ENCODE results near the gene EFNB3. TPM values are rescaled to one million over a fixed set of nuclear protein-coding genes. Genes with fewer than 3 reads are reported as not detected.

EFNB3 gene
- total RNA-seq, 3 donors from 2014 or later, result 0.31 to 1.3 (median 0.35) TPM

DNA sequence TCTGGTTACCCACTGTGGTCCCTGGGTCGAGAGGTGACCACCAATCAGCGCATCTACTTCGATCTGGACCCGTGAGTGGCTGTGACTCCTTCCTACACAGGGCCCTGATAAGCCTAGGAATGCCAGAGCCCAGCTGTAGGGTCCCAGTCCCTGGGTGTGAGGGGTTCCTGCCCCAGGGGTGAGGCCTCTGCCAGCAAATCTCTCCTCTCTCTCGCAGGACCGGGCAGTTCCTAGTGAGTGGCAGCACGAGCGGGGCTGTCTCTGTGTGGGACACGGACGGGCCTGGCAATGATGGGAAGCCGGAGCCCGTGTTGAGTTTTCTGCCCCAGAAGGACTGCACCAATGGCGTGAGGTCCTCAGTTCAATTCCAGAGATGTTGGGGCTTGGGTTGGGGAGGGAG, 2.2 kb upstream of the EFNB3 start:
- intact Hi-C loops (cut with DNase I, micrococcal nuclease), result no loop called here
- DNase-seq (no peak), ATAC-seq (no peak)
- TF ChIP-seq, protein P1, sequence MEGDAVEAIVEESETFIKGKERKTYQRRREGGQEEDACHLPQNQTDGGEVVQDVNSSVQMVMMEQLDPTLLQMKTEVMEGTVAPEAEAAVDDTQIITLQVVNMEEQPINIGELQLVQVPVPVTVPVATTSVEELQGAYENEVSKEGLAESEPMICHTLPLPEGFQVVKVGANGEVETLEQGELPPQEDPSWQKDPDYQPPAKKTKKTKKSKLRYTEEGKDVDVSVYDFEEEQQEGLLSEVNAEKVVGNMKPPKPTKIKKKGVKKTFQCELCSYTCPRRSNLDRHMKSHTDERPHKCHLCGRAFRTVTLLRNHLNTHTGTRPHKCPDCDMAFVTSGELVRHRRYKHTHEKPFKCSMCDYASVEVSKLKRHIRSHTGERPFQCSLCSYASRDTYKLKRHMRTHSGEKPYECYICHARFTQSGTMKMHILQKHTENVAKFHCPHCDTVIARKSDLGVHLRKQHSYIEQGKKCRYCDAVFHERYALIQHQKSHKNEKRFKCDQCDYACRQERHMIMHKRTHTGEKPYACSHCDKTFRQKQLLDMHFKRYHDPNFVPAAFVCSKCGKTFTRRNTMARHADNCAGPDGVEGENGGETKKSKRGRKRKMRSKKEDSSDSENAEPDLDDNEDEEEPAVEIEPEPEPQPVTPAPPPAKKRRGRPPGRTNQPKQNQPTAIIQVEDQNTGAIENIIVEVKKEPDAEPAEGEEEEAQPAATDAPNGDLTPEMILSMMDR (IDR thresholded peaks at IDR 0.05), result no peak
- Histone ChIP-seq H3K9me3 (no peaks in the 10 kb centered on the region), H3K4me3 (no peak overlapping the region), H3K36me3 (ENCODE audit: low read depth) (no peaks in the 10 kb centered on the region), H3K4me1 (ENCODE audit: low read depth) (peaks cover 4% of the 10 kb centered on the region)

DNA sequence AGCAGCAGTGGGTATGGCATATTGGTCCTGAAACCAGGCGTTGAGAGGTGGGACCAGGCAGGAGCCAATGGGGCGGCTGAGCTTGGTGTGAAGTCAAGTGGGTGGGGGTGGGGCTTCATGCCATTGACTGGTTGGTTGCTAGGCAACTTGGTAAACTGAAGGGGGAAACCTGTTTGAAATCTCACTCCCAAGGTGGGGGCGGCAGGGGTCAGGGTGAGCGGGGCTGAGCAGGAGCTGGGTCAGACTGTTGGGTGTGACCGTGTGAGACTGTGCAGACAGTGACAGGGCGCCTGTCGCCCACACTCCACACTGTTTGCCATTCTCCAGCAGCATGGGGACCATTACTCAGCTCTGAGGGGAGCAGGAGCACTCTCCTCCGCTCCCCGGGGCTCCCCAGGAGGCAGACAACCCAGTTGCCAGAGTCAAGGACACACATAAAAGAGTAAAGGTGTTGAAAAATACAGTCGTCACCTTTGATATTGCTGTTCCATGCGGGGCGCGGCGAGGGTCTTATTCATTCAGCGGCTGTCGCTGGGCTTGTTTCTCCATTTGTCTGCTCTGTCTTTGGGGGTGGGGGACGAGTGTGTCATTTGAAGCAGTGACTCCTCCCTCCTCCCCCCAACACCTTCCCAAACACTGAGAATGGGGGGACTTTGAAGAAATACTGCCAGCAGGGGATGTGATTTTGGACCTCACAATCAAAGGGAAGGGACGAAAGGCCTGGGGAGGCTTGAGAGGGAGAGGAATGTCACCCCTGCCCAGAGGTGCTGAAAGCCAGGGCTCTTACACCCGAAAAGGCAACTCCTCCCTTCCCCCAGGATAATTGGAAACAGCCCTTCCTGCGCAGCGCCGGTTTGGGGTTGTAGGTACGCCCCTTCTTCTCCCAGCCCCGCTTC, 1.2 kb upstream of the EFNB3 start:
- TF ChIP-seq, protein P1 (IDR thresholded peaks at IDR 0.05), result no peak
- Histone ChIP-seq H3K36me3 (ENCODE audit: low read depth) (no peaks in the 10 kb centered on the region), H3K4me1 (ENCODE audit: low read depth) (peaks cover 4% of the 10 kb centered on the region), H3K9me3 (no peaks in the 10 kb centered on the region), H3K4me3 (no peak overlapping the region)
- intact Hi-C loops (cut with DNase I, micrococcal nuclease), result no loop called here
- ATAC-seq (peak; percentile 37), DNase-seq (no peak)

DNA sequence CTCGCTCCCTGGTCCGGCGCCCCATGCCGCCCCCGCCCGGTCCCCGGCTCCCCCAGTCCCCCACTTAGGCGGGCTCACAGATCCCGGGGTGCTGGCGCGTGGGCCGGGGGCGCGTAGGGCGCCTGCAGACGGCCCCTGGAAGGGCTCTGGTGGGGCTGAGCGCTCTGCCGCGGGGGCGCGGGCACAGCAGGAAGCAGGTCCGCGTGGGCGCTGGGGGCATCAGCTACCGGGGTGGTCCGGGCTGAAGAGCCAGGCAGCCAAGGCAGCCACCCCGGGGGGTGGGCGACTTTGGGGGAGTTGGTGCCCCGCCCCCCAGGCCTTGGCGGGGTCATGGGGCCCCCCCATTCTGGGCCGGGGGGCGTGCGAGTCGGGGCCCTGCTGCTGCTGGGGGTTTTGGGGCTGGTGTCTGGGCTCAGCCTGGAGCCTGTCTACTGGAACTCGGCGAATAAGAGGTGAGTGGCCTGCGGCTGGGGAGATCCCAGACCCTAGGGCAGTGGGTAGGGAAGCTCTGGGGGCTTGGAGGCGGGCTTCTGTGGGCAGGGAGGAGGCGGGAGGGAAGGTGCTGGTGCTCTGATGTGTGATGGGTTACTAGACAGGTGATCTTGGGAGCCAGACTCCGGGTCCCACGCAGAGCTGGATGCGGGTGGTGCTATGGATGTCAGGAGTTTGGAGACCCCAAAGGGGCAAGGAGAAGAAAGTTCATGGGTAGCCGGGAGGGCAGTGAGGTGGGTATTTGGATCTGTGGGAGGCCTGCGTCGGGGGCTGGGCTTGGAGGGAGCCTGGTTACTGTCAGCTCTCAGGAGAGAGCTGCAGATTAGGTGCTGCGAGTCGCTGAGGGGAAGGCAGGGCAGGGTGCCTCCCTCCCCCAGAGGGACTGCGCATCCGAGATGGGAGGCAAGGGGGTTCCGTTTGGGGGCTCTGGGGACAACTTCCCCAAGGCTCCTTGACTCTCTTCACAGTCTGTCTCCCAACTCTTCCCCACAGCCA, 560 bp downstream of the EFNB3 start:
- Histone ChIP-seq H3K4me1 (ENCODE audit: low read depth) (peaks cover 4% of the 10 kb centered on the region), H3K4me3 (no peak overlapping the region), H3K9me3 (no peaks in the 10 kb centered on the region), H3K36me3 (ENCODE audit: low read depth) (no peaks in the 10 kb centered on the region)
- TF ChIP-seq, protein P1 (IDR thresholded peaks at IDR 0.05), result no peak
- DNase-seq, result no peak
- intact Hi-C loops (cut with DNase I, micrococcal nuclease), result no loop called here
- no peak for ATAC-seq

DNA sequence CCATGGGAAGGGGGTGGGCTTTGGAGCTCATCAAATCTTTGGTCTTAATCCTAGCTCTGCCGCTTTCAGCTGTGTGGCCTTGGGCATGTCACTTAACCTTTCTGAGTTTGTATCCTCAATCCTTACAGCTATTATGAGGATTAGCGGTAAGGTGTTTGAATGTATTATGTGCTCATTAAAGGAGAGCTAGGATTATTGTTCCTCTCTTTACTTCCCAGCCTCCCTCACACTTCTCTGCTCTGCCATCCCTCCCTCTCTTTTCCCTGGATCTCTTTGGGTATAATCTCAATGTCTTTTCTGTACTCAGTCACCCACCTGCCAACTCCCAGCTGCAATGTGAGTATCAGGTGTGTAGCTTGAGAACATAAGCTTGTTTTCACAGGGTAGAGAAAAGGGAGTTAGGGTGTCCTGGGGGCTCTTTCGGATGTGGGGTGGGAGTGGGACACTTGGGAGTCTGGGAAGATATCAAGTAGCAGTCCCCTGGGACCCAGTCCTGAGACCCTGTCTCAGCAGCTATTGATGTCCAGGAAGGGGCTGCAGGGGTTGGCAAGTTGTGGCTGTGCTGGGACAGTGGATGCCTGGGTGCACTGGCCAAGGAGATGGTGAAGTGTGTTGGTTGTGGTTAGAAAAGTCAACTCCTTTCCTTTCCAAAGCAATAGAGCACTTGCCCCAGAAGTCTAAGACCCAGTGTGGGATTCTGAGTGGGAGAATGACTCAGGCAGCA, 1.8 kb downstream of the EFNB3 start:
- intact Hi-C loops (cut with DNase I, micrococcal nuclease), result no loop called here
- Histone ChIP-seq H3K36me3 (ENCODE audit: low read depth) (no peaks in the 10 kb centered on the region), H3K4me3 (no peak overlapping the region), H3K9me3 (no peaks in the 10 kb centered on the region), H3K4me1 (ENCODE audit: low read depth) (peaks cover 4% of the 10 kb centered on the region)
- TF ChIP-seq, protein P1 (IDR thresholded peaks at IDR 0.05), result no peak
- DNase-seq (no peak), ATAC-seq (no peak)

DNA sequence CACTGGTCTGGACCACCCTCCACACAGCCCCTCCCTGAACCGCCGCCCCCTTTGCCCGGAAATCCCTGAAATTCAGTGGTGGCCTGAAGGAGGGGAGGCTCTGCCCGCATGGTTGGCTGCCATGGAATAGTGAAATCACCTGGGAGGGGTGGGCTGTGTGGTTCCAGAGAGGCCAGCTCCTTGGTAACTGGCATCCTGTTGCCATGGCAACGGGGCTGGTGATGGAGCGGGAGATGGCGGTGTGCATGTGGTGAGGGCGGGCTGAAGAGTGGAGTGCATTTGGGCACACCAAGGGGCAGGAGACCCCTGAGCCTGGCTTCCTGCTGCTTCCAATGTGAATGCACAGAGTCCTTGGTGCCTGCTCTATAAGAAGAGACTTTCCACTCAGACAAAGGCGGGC, 2.4 kb downstream of the EFNB3 start:
- no peak overlapping the region for H3K4me3 ChIP-seq
- no peak for DNase-seq
- H3K9me3 ChIP-seq, result no peaks in the 10 kb centered on the region
- intact Hi-C loops (cut with DNase I, micrococcal nuclease), result no loop called here
- no peaks in the 10 kb centered on the region for H3K36me3 ChIP-seq (ENCODE audit: low read depth)
- H3K4me1 ChIP-seq (ENCODE audit: low read depth), result peaks cover 4% of the 10 kb centered on the region
- no peak for ATAC-seq
- TF ChIP-seq, protein P1 (IDR thresholded peaks at IDR 0.05), result no peak

Measured in mucosa of descending colon (tissue), 3 donors.